HG03469 (cell line): ENCODE results near the gene ISL2.

Experiments
- ATAC-seq: cut with Tn5 transposase; IDR thresholded peaks from one replicate; pipeline ENCODE4 v1.9.1; 2021; ENCODE audit warnings: mild to moderate bottlenecking, moderate library complexity, moderate number of reproducible peaks; ENCODE audit not compliant: unreplicated experiment

Gene ISL2

GRCh38 chr15:76341366-76342057 lies 4.9 kb downstream of the ISL2 start:
- no peak for ATAC-seq

- no peak for ATAC-seq
These were observed 5.4 kb downstream of the ISL2 start for GRCh38 chr15:76342058-76342381.

- no peak for ATAC-seq
These were observed 6.0 kb downstream of the ISL2 start for GRCh38 chr15:76342382-76343201.

- no peak for ATAC-seq
These were observed 6.9 kb downstream of the ISL2 start for GRCh38 chr15:76343313-76343996.

- no peak for ATAC-seq
These were observed 8.5 kb downstream of the ISL2 start for GRCh38 chr15:76344893-76345582.

- ATAC-seq = no peak
These were observed 9.0 kb downstream of the ISL2 start for GRCh38 chr15:76345583-76345879.

GRCh38 chr15:76345880-76346668 lies 9.5 kb downstream of the ISL2 start:
- no peak for ATAC-seq

- no peak for ATAC-seq
These were observed 10.3 kb downstream of the ISL2 start for GRCh38 chr15:76346669-76347481.

GRCh38 chr15:76347482-76348055 lies 11.0 kb downstream of the ISL2 start:
- ATAC-seq = no peak

- no peak for ATAC-seq
These were observed 12.9 kb downstream of the ISL2 start for GRCh38 chr15:76349301-76350070.

- no peak for ATAC-seq
These were observed 16.5 kb downstream of the ISL2 start for GRCh38 chr15:76353023-76353577.

GRCh38 chr15:76353903-76354302 lies 17.3 kb downstream of the ISL2 start:
- no peak for ATAC-seq

- no peak for ATAC-seq
These were observed 18.4 kb downstream of the ISL2 start for GRCh38 chr15:76354823-76355440.

- ATAC-seq = no peak
These were observed 21.9 kb downstream of the ISL2 start for GRCh38 chr15:76358453-76358852.

GRCh38 chr15:76359152-76359551 lies 22.6 kb downstream of the ISL2 start:
- no peak for ATAC-seq

GRCh38 chr15:76360416-76360815 lies 23.8 kb downstream of the ISL2 start:
- no peak for ATAC-seq

- ATAC-seq = no peak
These were observed 26.7 kb downstream of the ISL2 start for GRCh38 chr15:76363251-76363650.

GRCh38 chr15:76366714-76367113 lies 30.1 kb downstream of the ISL2 start:
- ATAC-seq = no peak
